Measurements from ENCODE around the gene KLK6. TPM values are rescaled to one million over a fixed set of nuclear protein-coding genes. Genes with fewer than 3 reads are reported as not detected.

Gene KLK6
- total RNA-seq, 1 donor from 2014 or later, result 10.3 TPM

GRCh38 chr19:51014242-51014641 is 44.9 kb upstream of the KLK6 start:
- Histone ChIP-seq H3K4me1 (peaks cover 16% of the 10 kb centered on the region), H3K9me3 (no peaks in the 10 kb centered on the region), H3K27me3 (no peaks in the 10 kb centered on the region), H3K4me3 (no peak overlapping the region), H3K36me3 (no peaks in the 10 kb centered on the region), H3K27ac (no peak overlapping the region)
- TF ChIP-seq CTCF (IDR thresholded peaks at IDR 0.05) (no peak), POLR2A (IDR thresholded peaks at IDR 0.05) (no peak), POLR2AphosphoS5 (IDR thresholded peaks at IDR 0.05; ENCODE audit: insufficient read depth in 1 of 2, low read depth in 1 of 2) (no peak)
- intact Hi-C loops (cut with DNase I), result no loop called here
- no peak for DNase-seq (ENCODE audit: extremely low spot score in 2 of 2)

- H3K27me3 ChIP-seq, result no peaks in the 10 kb centered on the region
- intact Hi-C loops (cut with DNase I), result no loop called here
- no peaks in the 10 kb centered on the region for H3K9me3 ChIP-seq
- H3K4me1 ChIP-seq, result peaks cover 6% of the 10 kb centered on the region
- H3K36me3 ChIP-seq, result no peaks in the 10 kb centered on the region
- H3K27ac ChIP-seq, result no peak overlapping the region
- no peak for DNase-seq (ENCODE audit: extremely low spot score in 2 of 2)
- TF ChIP-seq CTCF (IDR thresholded peaks at IDR 0.05) (no peak), POLR2AphosphoS5 (IDR thresholded peaks at IDR 0.05; ENCODE audit: insufficient read depth in 1 of 2, low read depth in 1 of 2) (no peak), POLR2A (IDR thresholded peaks at IDR 0.05) (no peak)
- no peak overlapping the region for H3K4me3 ChIP-seq
Measured at GRCh38 chr19:51012661-51013190, 43.3 kb upstream of the KLK6 start.

GRCh38 chr19:51010066-51010795 is 40.8 kb upstream of the KLK6 start:
- no peak overlapping the region for H3K4me3 ChIP-seq
- no peaks in the 10 kb centered on the region for H3K36me3 ChIP-seq
- H3K27me3 ChIP-seq, result no peaks in the 10 kb centered on the region
- no peak overlapping the region for H3K27ac ChIP-seq
- H3K4me1 ChIP-seq, result peaks cover 6% of the 10 kb centered on the region
- H3K9me3 ChIP-seq, result no peaks in the 10 kb centered on the region
- intact Hi-C loops (cut with DNase I), result no loop called here
- TF ChIP-seq CTCF (IDR thresholded peaks at IDR 0.05) (no peak), POLR2A (IDR thresholded peaks at IDR 0.05) (no peak), POLR2AphosphoS5 (IDR thresholded peaks at IDR 0.05; ENCODE audit: insufficient read depth in 1 of 2, low read depth in 1 of 2) (peak in 1 of 2 donors; percentile 58)
- no peak for DNase-seq (ENCODE audit: extremely low spot score in 2 of 2)

- no peak overlapping the region for H3K4me3 ChIP-seq
- no peaks in the 10 kb centered on the region for H3K36me3 ChIP-seq
- no peaks in the 10 kb centered on the region for H3K9me3 ChIP-seq
- H3K4me1 ChIP-seq, result peaks cover 6% of the 10 kb centered on the region
- intact Hi-C loops (cut with DNase I), result no loop called here
- no peaks in the 10 kb centered on the region for H3K27me3 ChIP-seq
- no peak overlapping the region for H3K27ac ChIP-seq
- TF ChIP-seq POLR2AphosphoS5 (IDR thresholded peaks at IDR 0.05; ENCODE audit: insufficient read depth in 1 of 2, low read depth in 1 of 2) (no peak), CTCF (IDR thresholded peaks at IDR 0.05) (no peak), POLR2A (IDR thresholded peaks at IDR 0.05) (no peak)
- DNase-seq (ENCODE audit: extremely low spot score in 2 of 2), result no peak
Measured at GRCh38 chr19:51009061-51009891, 39.9 kb upstream of the KLK6 start.
